ENCODE measurements around the gene ENG.

ENG gene

GRCh38 chr9:127825319-127826051 is 29.0 kb downstream of the ENG start:
- peaks cover 9% of the 10 kb centered on the region for H3K36me3 ChIP-seq (ENCODE audit: insufficient read depth, insufficient read length, low read length)
- H3K9me3 ChIP-seq (ENCODE audit: insufficient read depth, low read length), result no peaks in the 10 kb centered on the region
- no peak overlapping the region for H3K4me3 ChIP-seq (ENCODE audit: insufficient read length, low read depth)
- TF ChIP-seq ZNF274 (IDR thresholded peaks at IDR 0.05; ENCODE audit: low read depth, low read length) (no peak), SUZ12 (IDR thresholded peaks at IDR 0.05; ENCODE audit: extremely low read depth, insufficient read depth, insufficient read length) (no peak), YY1 (IDR thresholded peaks at IDR 0.05; ENCODE audit: insufficient read depth, insufficient read length) (no peak)
- DNase-seq (ENCODE audit: low read depth, low spot score), result peak; percentile 54
- H3K27me3 ChIP-seq (ENCODE audit: insufficient read depth, insufficient read length), result peaks cover 21% of the 10 kb centered on the region
- peak overlapping the region; percentile 71 for H3K9ac ChIP-seq (ENCODE audit: insufficient read length, low read depth)
- H3K4me1 ChIP-seq (ENCODE audit: insufficient read depth, insufficient read length), result peaks cover 16% of the 10 kb centered on the region

- Histone ChIP-seq H3K27me3 (ENCODE audit: insufficient read depth, insufficient read length) (peaks cover 14% of the 10 kb centered on the region), H3K36me3 (ENCODE audit: insufficient read depth, insufficient read length, low read length) (peaks cover 35% of the 10 kb centered on the region), H3K4me1 (ENCODE audit: insufficient read depth, insufficient read length) (peaks cover 12% of the 10 kb centered on the region), H3K9me3 (ENCODE audit: insufficient read depth, low read length) (no peaks in the 10 kb centered on the region), H3K4me3 (ENCODE audit: insufficient read length, low read depth) (no peak overlapping the region), H3K9ac (ENCODE audit: insufficient read length, low read depth) (no peak overlapping the region)
- no peak for DNase-seq (ENCODE audit: low read depth, low spot score)
- TF ChIP-seq YY1 (IDR thresholded peaks at IDR 0.05; ENCODE audit: insufficient read depth, insufficient read length) (no peak), ZNF274 (IDR thresholded peaks at IDR 0.05; ENCODE audit: low read depth, low read length) (no peak), SUZ12 (IDR thresholded peaks at IDR 0.05; ENCODE audit: extremely low read depth, insufficient read depth, insufficient read length) (no peak)
Observed at GRCh38 chr9:127822108-127822507, 32.4 kb downstream of the ENG start.

GRCh38 chr9:127818574-127818973 is 35.9 kb downstream of the ENG start:
- Histone ChIP-seq H3K9me3 (ENCODE audit: insufficient read depth, low read length) (no peaks in the 10 kb centered on the region), H3K27me3 (ENCODE audit: insufficient read depth, insufficient read length) (no peaks in the 10 kb centered on the region), H3K4me3 (ENCODE audit: insufficient read length, low read depth) (peak overlapping the region; percentile 9), H3K4me1 (ENCODE audit: insufficient read depth, insufficient read length) (peaks cover 1% of the 10 kb centered on the region), H3K9ac (ENCODE audit: insufficient read length, low read depth) (no peak overlapping the region), H3K36me3 (ENCODE audit: insufficient read depth, insufficient read length, low read length) (peaks cover 57% of the 10 kb centered on the region)
- DNase-seq (ENCODE audit: low read depth, low spot score), result no peak
- TF ChIP-seq YY1 (IDR thresholded peaks at IDR 0.05; ENCODE audit: insufficient read depth, insufficient read length) (no peak), ZNF274 (IDR thresholded peaks at IDR 0.05; ENCODE audit: low read depth, low read length) (no peak), SUZ12 (IDR thresholded peaks at IDR 0.05; ENCODE audit: extremely low read depth, insufficient read depth, insufficient read length) (no peak)

GRCh38 chr9:127817881-127818434 is 36.5 kb downstream of the ENG start:
- Histone ChIP-seq H3K36me3 (ENCODE audit: insufficient read depth, insufficient read length, low read length) (peaks cover 64% of the 10 kb centered on the region), H3K4me1 (ENCODE audit: insufficient read depth, insufficient read length) (peaks cover 1% of the 10 kb centered on the region), H3K27me3 (ENCODE audit: insufficient read depth, insufficient read length) (no peaks in the 10 kb centered on the region), H3K9ac (ENCODE audit: insufficient read length, low read depth) (no peak overlapping the region), H3K4me3 (ENCODE audit: insufficient read length, low read depth) (no peak overlapping the region), H3K9me3 (ENCODE audit: insufficient read depth, low read length) (no peaks in the 10 kb centered on the region)
- no peak for DNase-seq (ENCODE audit: low read depth, low spot score)
- TF ChIP-seq SUZ12 (IDR thresholded peaks at IDR 0.05; ENCODE audit: extremely low read depth, insufficient read depth, insufficient read length) (no peak), YY1 (IDR thresholded peaks at IDR 0.05; ENCODE audit: insufficient read depth, insufficient read length) (no peak), ZNF274 (IDR thresholded peaks at IDR 0.05; ENCODE audit: low read depth, low read length) (no peak)

GRCh38 chr9:127816728-127817127 is 37.7 kb downstream of the ENG start:
- Histone ChIP-seq H3K4me3 (ENCODE audit: insufficient read length, low read depth) (no peak overlapping the region), H3K27me3 (ENCODE audit: insufficient read depth, insufficient read length) (no peaks in the 10 kb centered on the region), H3K4me1 (ENCODE audit: insufficient read depth, insufficient read length) (peaks cover 1% of the 10 kb centered on the region), H3K9me3 (ENCODE audit: insufficient read depth, low read length) (no peaks in the 10 kb centered on the region), H3K36me3 (ENCODE audit: insufficient read depth, insufficient read length, low read length) (peaks cover 76% of the 10 kb centered on the region), H3K9ac (ENCODE audit: insufficient read length, low read depth) (no peak overlapping the region)
- TF ChIP-seq SUZ12 (IDR thresholded peaks at IDR 0.05; ENCODE audit: extremely low read depth, insufficient read depth, insufficient read length) (no peak), YY1 (IDR thresholded peaks at IDR 0.05; ENCODE audit: insufficient read depth, insufficient read length) (no peak), ZNF274 (IDR thresholded peaks at IDR 0.05; ENCODE audit: low read depth, low read length) (no peak)
- no peak for DNase-seq (ENCODE audit: low read depth, low spot score)

- Histone ChIP-seq H3K4me3 (ENCODE audit: insufficient read length, low read depth) (no peak overlapping the region), H3K9ac (ENCODE audit: insufficient read length, low read depth) (no peak overlapping the region), H3K36me3 (ENCODE audit: insufficient read depth, insufficient read length, low read length) (peaks cover 79% of the 10 kb centered on the region), H3K9me3 (ENCODE audit: insufficient read depth, low read length) (no peaks in the 10 kb centered on the region), H3K27me3 (ENCODE audit: insufficient read depth, insufficient read length) (no peaks in the 10 kb centered on the region), H3K4me1 (ENCODE audit: insufficient read depth, insufficient read length) (peaks cover 1% of the 10 kb centered on the region)
- TF ChIP-seq YY1 (IDR thresholded peaks at IDR 0.05; ENCODE audit: insufficient read depth, insufficient read length), result no peak
- no peak for TF ChIP-seq SUZ12 (IDR thresholded peaks at IDR 0.05; ENCODE audit: extremely low read depth, insufficient read depth, insufficient read length)
- no peak for TF ChIP-seq ZNF274 (IDR thresholded peaks at IDR 0.05; ENCODE audit: low read depth, low read length)
- no peak for DNase-seq (ENCODE audit: low read depth, low spot score)
Observed at GRCh38 chr9:127816362-127816725, 38.1 kb downstream of the ENG start.

- Histone ChIP-seq H3K9ac (ENCODE audit: insufficient read length, low read depth) (no peak overlapping the region), H3K27me3 (ENCODE audit: insufficient read depth, insufficient read length) (no peaks in the 10 kb centered on the region), H3K4me1 (ENCODE audit: insufficient read depth, insufficient read length) (peaks cover 1% of the 10 kb centered on the region), H3K36me3 (ENCODE audit: insufficient read depth, insufficient read length, low read length) (peaks cover 82% of the 10 kb centered on the region), H3K4me3 (ENCODE audit: insufficient read length, low read depth) (no peak overlapping the region), H3K9me3 (ENCODE audit: insufficient read depth, low read length) (no peaks in the 10 kb centered on the region)
- no peak for TF ChIP-seq YY1 (IDR thresholded peaks at IDR 0.05; ENCODE audit: insufficient read depth, insufficient read length)
- no peak for DNase-seq (ENCODE audit: low read depth, low spot score)
Observed at GRCh38 chr9:127815512-127816361, 38.7 kb downstream of the ENG start.
